ENCODE results near the gene C6orf141.
A peak's percentile ranks its signal among the peaks of the same experiment; 100 is the strongest.

C6orf141 gene

GRCh38 chr6:49539102-49539501 is 11.4 kb upstream of the C6orf141 start:
- no peaks in the 10 kb centered on the region for H3K36me3 ChIP-seq
- no peak overlapping the region for H3K4me2 ChIP-seq
- H3K27ac ChIP-seq = no peak overlapping the region
- H3K4me3 ChIP-seq = no peak overlapping the region
- no peak overlapping the region for H3K9ac ChIP-seq
- no peaks in the 10 kb centered on the region for H4K20me1 ChIP-seq
- H3K9me3 ChIP-seq = no peaks in the 10 kb centered on the region
- H3K4me1 ChIP-seq = no peaks in the 10 kb centered on the region
- no peaks in the 10 kb centered on the region for H3K27me3 ChIP-seq
- peak; percentile 57; the same call in 1 of the 2 replicates for TF ChIP-seq Cebpa-rat (IDR thresholded peaks at IDR 0.05)

DNA sequence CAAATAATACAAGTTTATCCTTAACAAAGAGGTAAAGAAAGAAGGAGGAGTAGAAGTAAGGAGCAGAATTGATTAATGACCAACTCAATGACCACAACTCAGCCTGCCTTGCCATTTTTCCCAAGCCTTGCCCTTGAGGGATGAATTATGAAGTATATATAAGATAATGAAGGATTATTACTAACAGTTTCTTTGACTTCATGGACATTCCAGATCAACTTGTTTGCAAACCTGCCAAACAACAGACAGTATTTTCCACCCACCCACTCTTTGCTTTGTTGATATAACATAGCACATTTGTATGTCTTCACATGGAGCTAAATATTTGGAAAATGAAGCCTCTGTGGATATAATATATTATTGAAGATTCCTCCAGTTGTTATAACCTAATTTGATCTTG is 9.9 kb upstream of the C6orf141 start:
- H3K27me3 ChIP-seq = no peaks in the 10 kb centered on the region
- no peaks in the 10 kb centered on the region for H3K36me3 ChIP-seq
- H3K4me1 ChIP-seq = no peaks in the 10 kb centered on the region
- no peaks in the 10 kb centered on the region for H4K20me1 ChIP-seq
- no peak overlapping the region for H3K4me3 ChIP-seq
- no peak overlapping the region for H3K9ac ChIP-seq
- H3K9me3 ChIP-seq = no peaks in the 10 kb centered on the region
- no peak for TF ChIP-seq Cebpa-rat (IDR thresholded peaks at IDR 0.05)
- H3K4me2 ChIP-seq = no peak overlapping the region
- no peak overlapping the region for H3K27ac ChIP-seq

DNA sequence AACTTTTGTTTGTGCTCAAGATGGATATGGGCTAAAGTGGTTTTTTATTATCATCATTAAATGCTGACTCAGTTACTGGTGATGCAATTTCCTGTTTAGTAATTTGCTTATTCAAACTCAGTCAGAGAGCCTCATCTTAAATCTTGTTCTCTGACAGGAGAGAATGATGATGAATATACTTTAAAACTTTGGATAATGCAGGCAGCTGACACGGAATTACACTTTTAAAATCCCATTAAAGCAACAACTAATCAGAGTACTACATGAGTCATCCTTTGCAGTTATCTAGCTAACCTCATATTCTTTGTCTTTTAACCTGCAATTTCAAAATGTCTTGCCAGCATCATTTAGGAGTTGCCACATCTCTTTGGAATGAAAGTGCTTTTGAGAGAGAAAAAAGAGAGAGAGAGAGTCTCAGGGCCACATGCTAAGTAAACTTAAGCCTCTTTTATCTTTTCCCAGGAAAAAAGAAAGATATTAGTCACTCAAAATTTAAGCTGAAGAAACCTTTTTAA is 9.2 kb upstream of the C6orf141 start:
- Histone ChIP-seq H3K27me3 (no peaks in the 10 kb centered on the region), H3K4me3 (no peak overlapping the region), H3K9me3 (no peaks in the 10 kb centered on the region), H3K36me3 (no peaks in the 10 kb centered on the region), H4K20me1 (no peaks in the 10 kb centered on the region), H3K9ac (no peak overlapping the region), H3K27ac (no peak overlapping the region), H3K4me1 (no peaks in the 10 kb centered on the region), H3K4me2 (no peak overlapping the region)
- TF ChIP-seq Cebpa-rat (IDR thresholded peaks at IDR 0.05) = no peak

DNA sequence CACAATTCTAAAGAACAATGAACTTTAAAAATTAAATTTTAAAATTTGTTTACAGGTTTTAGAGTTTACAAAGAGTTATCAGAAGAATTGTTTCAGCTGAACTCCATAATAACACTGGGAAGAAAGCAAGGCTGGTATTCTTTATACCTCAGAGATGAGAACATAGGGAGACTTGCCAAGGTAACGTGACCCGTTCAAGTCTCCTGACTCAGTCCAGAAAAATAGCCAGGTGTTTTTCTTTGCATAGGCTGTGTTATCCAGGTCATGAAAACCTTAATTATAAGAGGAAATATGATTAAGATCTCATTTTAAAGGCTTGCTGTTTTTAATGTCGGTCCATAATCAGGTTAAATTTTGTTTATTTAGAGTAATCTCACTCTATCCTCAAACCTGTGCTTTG is 8.5 kb upstream of the C6orf141 start:
- Histone ChIP-seq H3K4me2 (no peak overlapping the region), H3K4me3 (no peak overlapping the region), H3K36me3 (no peaks in the 10 kb centered on the region), H3K27ac (no peak overlapping the region), H3K9me3 (no peaks in the 10 kb centered on the region), H4K20me1 (no peaks in the 10 kb centered on the region), H3K27me3 (no peaks in the 10 kb centered on the region), H3K4me1 (no peaks in the 10 kb centered on the region), H3K9ac (no peak overlapping the region)
- TF ChIP-seq Cebpa-rat (IDR thresholded peaks at IDR 0.05) = no peak

DNA sequence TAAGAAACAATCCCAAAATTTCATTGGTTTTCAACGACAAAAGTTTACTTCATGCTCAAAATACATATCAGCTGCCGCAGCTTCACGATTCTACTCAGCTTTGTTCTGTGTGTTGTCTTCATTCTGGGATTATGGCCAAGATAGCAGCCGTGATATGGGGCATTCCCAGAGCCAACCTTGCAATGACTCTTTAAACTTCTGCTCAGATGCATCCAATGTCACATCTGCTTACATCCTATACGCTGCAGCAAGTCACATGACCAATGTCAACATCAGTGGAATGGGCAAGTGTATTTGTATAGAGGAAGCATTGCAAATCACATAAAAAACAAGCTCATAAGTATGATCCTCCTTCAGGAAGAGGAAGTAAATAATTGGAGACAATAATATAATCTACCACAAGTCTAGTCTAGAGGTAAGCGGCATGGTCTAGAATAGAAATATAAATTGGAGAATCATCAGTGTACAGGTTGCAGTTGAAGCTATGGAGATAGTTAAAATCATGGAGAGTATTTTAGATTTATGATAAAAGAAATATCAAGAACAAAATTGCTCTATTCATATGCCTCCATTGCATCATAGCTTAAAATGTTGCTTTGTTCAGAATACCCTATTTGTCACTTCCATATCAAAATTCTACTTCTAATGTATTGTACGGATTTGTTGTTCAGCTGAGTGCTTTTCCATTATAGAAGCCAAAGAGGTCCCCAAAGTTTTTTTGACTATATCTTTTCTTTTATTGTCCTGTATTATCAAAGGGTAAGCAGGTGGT is 7.2 kb upstream of the C6orf141 start:
- H4K20me1 ChIP-seq = no peaks in the 10 kb centered on the region
- no peaks in the 10 kb centered on the region for H3K27me3 ChIP-seq
- no peak for TF ChIP-seq Cebpa-rat (IDR thresholded peaks at IDR 0.05)
- H3K36me3 ChIP-seq = no peaks in the 10 kb centered on the region
- no peak overlapping the region for H3K27ac ChIP-seq
- H3K9me3 ChIP-seq = no peaks in the 10 kb centered on the region
- no peaks in the 10 kb centered on the region for H3K4me1 ChIP-seq
- no peak overlapping the region for H3K9ac ChIP-seq
- no peak overlapping the region for H3K4me2 ChIP-seq
- no peak overlapping the region for H3K4me3 ChIP-seq

DNA sequence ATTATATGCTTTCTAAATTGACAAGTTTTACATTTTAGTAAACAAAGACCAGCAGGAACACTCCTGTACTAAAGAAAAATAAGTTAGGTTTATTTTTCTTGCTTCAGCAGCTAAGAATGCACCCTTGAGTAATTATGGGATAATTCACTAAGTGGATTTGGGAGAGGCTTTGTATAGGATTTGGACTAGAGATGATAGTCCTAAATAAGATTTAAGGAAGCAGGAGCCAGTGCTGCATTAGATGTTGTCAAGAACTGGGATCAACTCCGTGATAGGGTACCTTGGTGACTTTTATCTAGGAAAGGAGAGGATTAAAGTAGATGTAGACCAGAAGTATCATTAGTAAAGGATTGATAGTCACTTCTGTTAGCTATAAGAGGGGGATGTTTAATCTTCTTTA is 4.1 kb upstream of the C6orf141 start:
- Histone ChIP-seq H3K27ac (no peak overlapping the region), H3K9me3 (peaks cover 12% of the 10 kb centered on the region), H3K4me3 (no peak overlapping the region), H3K27me3 (no peaks in the 10 kb centered on the region), H3K4me1 (no peaks in the 10 kb centered on the region), H3K9ac (no peak overlapping the region), H4K20me1 (no peaks in the 10 kb centered on the region), H3K4me2 (no peak overlapping the region), H3K36me3 (no peaks in the 10 kb centered on the region)
- no peak for TF ChIP-seq Cebpa-rat (IDR thresholded peaks at IDR 0.05)

DNA sequence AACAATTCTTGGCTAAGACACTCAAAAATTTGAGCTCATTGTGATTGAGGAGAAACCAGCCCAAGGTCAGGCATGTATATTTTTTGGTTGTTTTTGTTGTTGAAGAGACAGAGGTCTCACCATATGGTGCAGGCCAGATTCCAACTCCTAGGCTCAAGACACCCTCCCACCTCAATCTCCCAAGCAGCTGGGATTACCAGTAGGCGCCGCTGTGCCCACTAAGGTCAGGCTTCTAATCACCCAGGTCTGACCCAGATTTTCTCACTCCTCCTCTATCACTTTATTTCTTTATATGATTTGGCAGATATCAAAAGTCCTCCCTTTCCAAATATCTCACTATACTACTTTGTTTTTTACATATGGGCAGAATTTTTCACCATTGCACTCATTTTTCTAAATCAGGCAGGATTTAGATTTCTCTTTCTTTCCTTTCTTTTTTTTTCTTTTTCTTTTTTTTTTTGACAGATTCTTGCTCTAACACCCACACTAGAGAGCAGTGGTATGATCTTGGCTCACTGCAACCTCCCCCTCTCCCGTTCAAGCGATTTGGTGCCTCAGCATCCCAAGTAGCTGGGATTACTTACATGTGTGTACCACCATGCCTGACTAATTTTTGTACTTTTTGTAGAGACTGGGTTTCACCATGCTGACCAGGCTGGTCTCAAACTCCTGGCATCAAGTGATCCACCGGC is 1.7 kb upstream of the C6orf141 start:
- H3K9ac ChIP-seq = no peak overlapping the region
- H3K4me1 ChIP-seq = no peaks in the 10 kb centered on the region
- H3K4me2 ChIP-seq = no peak overlapping the region
- H3K27ac ChIP-seq = no peak overlapping the region
- no peak overlapping the region for H3K4me3 ChIP-seq
- H3K27me3 ChIP-seq = no peaks in the 10 kb centered on the region
- no peak for TF ChIP-seq Cebpa-rat (IDR thresholded peaks at IDR 0.05)
- H3K9me3 ChIP-seq = peaks cover 12% of the 10 kb centered on the region
- no peaks in the 10 kb centered on the region for H3K36me3 ChIP-seq
- H4K20me1 ChIP-seq = no peaks in the 10 kb centered on the region

- H3K4me1 ChIP-seq = no peaks in the 10 kb centered on the region
- no peak overlapping the region for H3K4me3 ChIP-seq
- no peaks in the 10 kb centered on the region for H4K20me1 ChIP-seq
- H3K9ac ChIP-seq = no peak overlapping the region
- no peaks in the 10 kb centered on the region for H3K36me3 ChIP-seq
- no peak overlapping the region for H3K27ac ChIP-seq
- TF ChIP-seq Cebpa-rat (IDR thresholded peaks at IDR 0.05) = no peak
- no peak overlapping the region for H3K4me2 ChIP-seq
- no peaks in the 10 kb centered on the region for H3K27me3 ChIP-seq
- peaks cover 12% of the 10 kb centered on the region for H3K9me3 ChIP-seq
Measured at GRCh38 chr6:49549691-49550491, 577 bp upstream of the C6orf141 start.

GRCh38 chr6:49551078-49551865 is 804 bp downstream of the C6orf141 start:
- no peak overlapping the region for H3K27ac ChIP-seq
- no peaks in the 10 kb centered on the region for H3K27me3 ChIP-seq
- no peaks in the 10 kb centered on the region for H3K36me3 ChIP-seq
- H3K9ac ChIP-seq = no peak overlapping the region
- no peak for TF ChIP-seq Cebpa-rat (IDR thresholded peaks at IDR 0.05)
- H4K20me1 ChIP-seq = no peaks in the 10 kb centered on the region
- H3K9me3 ChIP-seq = peaks cover 12% of the 10 kb centered on the region
- H3K4me1 ChIP-seq = no peaks in the 10 kb centered on the region
- H3K4me2 ChIP-seq = no peak overlapping the region
- no peak overlapping the region for H3K4me3 ChIP-seq
